ENCODE results near the gene BCL2. TPM values are rescaled to one million over a fixed set of nuclear protein-coding genes. Genes with fewer than 3 reads are reported as not detected.

The BCL2 gene
- total and polyA plus RNA-seq, 9 of the 15 experiments (the other 6 are each of a cell fraction or from before 2014, with no cell fraction given), result 0.10 to 1.1 (median 0.65) TPM

DNA sequence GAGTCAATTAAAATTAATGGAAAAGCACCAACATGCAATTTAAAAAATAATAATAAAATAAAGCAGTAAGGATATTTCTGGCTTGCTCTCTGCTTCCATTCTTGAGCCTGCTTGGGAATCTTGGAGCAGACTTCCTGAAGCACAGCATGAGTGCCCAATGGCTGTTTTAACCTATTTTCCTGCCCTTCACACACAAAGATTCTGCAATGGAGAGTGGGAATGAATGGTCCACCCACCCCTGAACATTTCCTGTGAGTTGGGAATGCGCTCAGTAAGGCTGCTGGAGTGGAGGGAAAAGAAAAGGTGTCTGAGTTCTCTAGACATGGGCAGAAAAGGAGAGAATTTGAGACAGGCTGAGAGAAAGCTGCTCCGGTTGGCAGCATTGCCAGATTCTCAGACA, 140.6 kb downstream of the BCL2 start:
- no peaks in the 10 kb centered on the region for H3K79me2 ChIP-seq (ENCODE audit: control insufficient read depth, insufficient read depth, low read length)
- POLR2A ChIA-PET, result no interaction called here

More for the DNA sequence above, 140.6 kb downstream of the BCL2 start:
- intact Hi-C loops (cut with micrococcal nuclease), result no loop called here
- Histone ChIP-seq H3K4me3 (no peak overlapping the region), H3K4me2 (ENCODE audit: insufficient read depth, low read length) (no peak overlapping the region), H3K27me3 (ENCODE audit: control insufficient read depth in 2 of 2, insufficient read depth in 2 of 2, low read length in 2 of 2) (peaks cover 0 to 17% of the 10 kb centered on the region in 2 experiments; a peak in 2 of 5 replicates), H2AFZ (ENCODE audit: low read depth, low read length) (no peak overlapping the region), H3K9me3 (replicated peaks; ENCODE audit: control insufficient read depth, insufficient read depth, low read depth, low read length) (no peaks in the 10 kb centered on the region), H3K4me1 (replicated peaks in 1 of 2; ENCODE audit: control insufficient read depth in 2 of 2, insufficient read depth in 2 of 2, low read length in 2 of 2) (no peaks in the 10 kb centered on the region; a peak in 1 of 5 replicates), H3K9ac (ENCODE audit: insufficient read depth in 1 of 2, low read depth in 2 of 2, low read length in 2 of 2) (no peak overlapping the region), H3K27ac (ENCODE audit: extremely low read depth, low read depth, low read length) (no peak overlapping the region), H3K9me1 (ENCODE audit: control insufficient read depth, insufficient read depth, low read length) (no peaks in the 10 kb centered on the region), H3K36me3 (ENCODE audit: control insufficient read depth, insufficient read depth, low read length) (no peaks in the 10 kb centered on the region), H4K20me1 (replicated peaks; ENCODE audit: control insufficient read depth, insufficient read depth, low read length) (no peaks in the 10 kb centered on the region)
- ATAC-seq (no peak), DNase-seq (ENCODE audit: extremely low read depth in 1 of 4, low spot score in 3 of 4) (no peak), FAIRE-seq (no peak)
- CTCF ChIA-PET (ENCODE audit: low intra/inter-chr PET ratio), result no interaction called here
- WGBS (ENCODE audit: insufficient coverage, low coverage, missing lambda C conversion rate), result 0% methylated on average over 1 of the region's 2 CpGs
- BruUV-seq (replicated peaks), result no TSS peak
- in situ Hi-C loops (cut with MboI), result no loop called here
- TF ChIP-seq NBN (IDR thresholded peaks at IDR 0.05; ENCODE audit: low read depth) (no peak), GTF2A2 (tag; IDR thresholded peaks at IDR 0.05) (no peak), SLC30A9 (CRISPR knock-in tag; IDR thresholded peaks at IDR 0.05) (no peak), ETS2 (tag; IDR thresholded peaks at IDR 0.05; ENCODE audit: borderline replicate concordance, poor library complexity, severe bottlenecking) (no peak), ZNF143 (CRISPR knock-in tag; IDR thresholded peaks at IDR 0.05) (no peak), ZNF133 (CRISPR knock-in tag; IDR thresholded peaks at IDR 0.05) (no peak), DDX20 (tag; IDR thresholded peaks at IDR 0.05; ENCODE audit: low read depth) (no peak), ZKSCAN8 (CRISPR knock-in tag; IDR thresholded peaks at IDR 0.05) (no peak), ATF7 (IDR thresholded peaks at IDR 0.05) (no peak), HNRNPK (IDR thresholded peaks at IDR 0.05; ENCODE audit: low read depth, low read length, poor library complexity, severe bottlenecking) (no peak)
- TF ChIP-seq, protein P1, sequence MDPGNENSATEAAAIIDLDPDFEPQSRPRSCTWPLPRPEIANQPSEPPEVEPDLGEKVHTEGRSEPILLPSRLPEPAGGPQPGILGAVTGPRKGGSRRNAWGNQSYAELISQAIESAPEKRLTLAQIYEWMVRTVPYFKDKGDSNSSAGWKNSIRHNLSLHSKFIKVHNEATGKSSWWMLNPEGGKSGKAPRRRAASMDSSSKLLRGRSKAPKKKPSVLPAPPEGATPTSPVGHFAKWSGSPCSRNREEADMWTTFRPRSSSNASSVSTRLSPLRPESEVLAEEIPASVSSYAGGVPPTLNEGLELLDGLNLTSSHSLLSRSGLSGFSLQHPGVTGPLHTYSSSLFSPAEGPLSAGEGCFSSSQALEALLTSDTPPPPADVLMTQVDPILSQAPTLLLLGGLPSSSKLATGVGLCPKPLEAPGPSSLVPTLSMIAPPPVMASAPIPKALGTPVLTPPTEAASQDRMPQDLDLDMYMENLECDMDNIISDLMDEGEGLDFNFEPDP (CRISPR knock-in tag; IDR thresholded peaks at IDR 0.05), result no peak
- TF ChIP-seq, protein P2, sequence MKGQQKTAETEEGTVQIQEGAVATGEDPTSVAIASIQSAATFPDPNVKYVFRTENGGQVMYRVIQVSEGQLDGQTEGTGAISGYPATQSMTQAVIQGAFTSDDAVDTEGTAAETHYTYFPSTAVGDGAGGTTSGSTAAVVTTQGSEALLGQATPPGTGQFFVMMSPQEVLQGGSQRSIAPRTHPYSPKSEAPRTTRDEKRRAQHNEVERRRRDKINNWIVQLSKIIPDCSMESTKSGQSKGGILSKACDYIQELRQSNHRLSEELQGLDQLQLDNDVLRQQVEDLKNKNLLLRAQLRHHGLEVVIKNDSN (CRISPR knock-in tag; IDR thresholded peaks at IDR 0.05), result no peak
- TF ChIP-seq, protein P3, sequence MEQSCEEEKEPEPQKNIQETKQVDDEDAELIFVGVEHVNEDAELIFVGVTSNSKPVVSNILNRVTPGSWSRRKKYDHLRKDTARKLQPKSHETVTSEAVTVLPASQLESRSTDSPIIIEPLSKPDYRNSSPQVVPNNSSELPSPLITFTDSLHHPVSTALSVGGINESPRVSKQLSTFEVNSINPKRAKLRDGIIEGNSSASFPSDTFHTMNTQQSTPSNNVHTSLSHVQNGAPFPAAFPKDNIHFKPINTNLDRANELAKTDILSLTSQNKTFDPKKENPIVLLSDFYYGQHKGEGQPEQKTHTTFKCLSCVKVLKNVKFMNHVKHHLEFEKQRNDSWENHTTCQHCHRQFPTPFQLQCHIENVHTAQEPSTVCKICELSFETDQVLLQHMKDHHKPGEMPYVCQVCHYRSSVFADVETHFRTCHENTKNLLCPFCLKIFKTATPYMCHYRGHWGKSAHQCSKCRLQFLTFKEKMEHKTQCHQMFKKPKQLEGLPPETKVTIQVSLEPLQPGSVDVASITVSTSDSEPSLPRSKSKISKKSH (CRISPR knock-in tag; IDR thresholded peaks at IDR 0.05), result no peak

All from K562 (cell line).